Natural killer cell (primary cell): ENCODE data around the gene TRIM24. TPM values are rescaled to one million over a fixed set of nuclear protein-coding genes. Genes with fewer than 3 reads are reported as not detected.
A peak's percentile ranks its signal among the peaks of the same experiment; 100 is the strongest.
"Not testable (repeated sequence)": the region's sequence is repeated elsewhere in the genome, so short reads cannot be mapped to it uniquely, and the experiment has no call there.

Source experiments
- ATAC-seq, 3 donors: fragments of 150-1000 bp in 2 of 3; fragments of 200-7000 bp in 1 of 3; cut with Tn5 transposase; 1 replicate in 1 of 3; 2 replicates in 2 of 3; pipeline ENCODE4 v1.10.0; 2021; ENCODE audit warnings: mild to moderate bottlenecking in 2 of 3, moderate library complexity in 2 of 3
- DNase-seq, 2 donors: peaks; one replicate each; pipeline versions ENCODE4 v3.0.0 to v3.0.0-alpha.2; 2013 to 2021; ENCODE audit warnings: mixed read lengths in 1 of 2
- H3K27ac ChIP-seq: one replicate; pipeline ENCODE4 v1.5.1; 2013; ENCODE audit warnings: mild to moderate bottlenecking, low read length
- H3K27me3 ChIP-seq: one replicate; pipeline ENCODE4 v1.6.1; 2013; ENCODE audit warnings: low read length; ENCODE audit not compliant: control insufficient read depth, insufficient read depth
- H3K36me3 ChIP-seq: one replicate; pipeline ENCODE4 v1.6.1; 2013; ENCODE audit warnings: low read length; ENCODE audit not compliant: control insufficient read depth, insufficient read depth
- H3K4me1 ChIP-seq: one replicate; pipeline ENCODE4 v1.6.1; 2013; ENCODE audit warnings: low read length; ENCODE audit not compliant: control insufficient read depth, insufficient read depth
- H3K4me3 ChIP-seq: one replicate; pipeline ENCODE4 v1.5.1; 2013; ENCODE audit warnings: low read length
- H3K9me3 ChIP-seq: one replicate; pipeline ENCODE4 v1.6.1; 2013; ENCODE audit warnings: low read length; ENCODE audit not compliant: control insufficient read depth, insufficient read depth
- H3K27ac Mint-ChIP-seq, 2 donors: one replicate each; pipeline ENCODE4 v1.8.0; 2022; ENCODE audit warnings: mild to moderate bottlenecking in 2 of 2, mixed read lengths in 2 of 2, moderate library complexity in 1 of 2
- H3K27me3 Mint-ChIP-seq, 2 donors: one replicate each; pipeline ENCODE4 v1.8.0; 2022; ENCODE audit warnings: low read depth in 2 of 2, mixed read lengths in 2 of 2
- H3K36me3 Mint-ChIP-seq: one replicate; pipeline ENCODE4 v1.8.0; 2022; ENCODE audit warnings: mixed read lengths
- H3K4me1 Mint-ChIP-seq, 2 donors: one replicate each; pipeline ENCODE4 v1.8.0; 2022; ENCODE audit warnings: mixed read lengths in 2 of 2
- H3K4me3 Mint-ChIP-seq: one replicate; pipeline ENCODE4 v1.8.0; 2022; ENCODE audit warnings: mild to moderate bottlenecking, moderate library complexity, mixed read lengths
- H3K9me3 Mint-ChIP-seq, 2 donors: one replicate each; pipeline ENCODE4 v1.8.0; 2022; ENCODE audit warnings: mixed read lengths in 2 of 2
- CTCF ChIP-seq: fragments of 200-600 bp; IDR thresholded peaks from one replicate; pipeline ENCODE4 v1.8.0; 2022; ENCODE audit warnings: antibody characterized with exemption
- WGBS: methylation state at CpG from one replicate; pipeline ENCODE4 v1.1.7; 2013; ENCODE audit warnings: missing lambda C conversion rate; ENCODE audit not compliant: insufficient coverage; 5-methylcytosine and 5-hydroxymethylcytosine counted together
- intact Hi-C: fragments of 100-400 bp; cut with micrococcal nuclease; formaldehyde crosslinking; loops from one replicate; pipeline ENCODE4 v1.14.2; 2022
- total RNA-seq, 4 donors: library from RNA; stranded (reverse); fragments of 120-200 nt in 1 of 4; gene quantifications; one replicate each; pipeline versions ENCODE4 v1.2.3 to v1.2.4, GENCODE V29; 2013 to 2022

The TRIM24 gene
- total RNA-seq, 3 donors from 2014 or later (not counting 1 experiment from before 2014, with no cell fraction given), result 15.2 to 19.1 (median 18.9) TPM

DNA sequence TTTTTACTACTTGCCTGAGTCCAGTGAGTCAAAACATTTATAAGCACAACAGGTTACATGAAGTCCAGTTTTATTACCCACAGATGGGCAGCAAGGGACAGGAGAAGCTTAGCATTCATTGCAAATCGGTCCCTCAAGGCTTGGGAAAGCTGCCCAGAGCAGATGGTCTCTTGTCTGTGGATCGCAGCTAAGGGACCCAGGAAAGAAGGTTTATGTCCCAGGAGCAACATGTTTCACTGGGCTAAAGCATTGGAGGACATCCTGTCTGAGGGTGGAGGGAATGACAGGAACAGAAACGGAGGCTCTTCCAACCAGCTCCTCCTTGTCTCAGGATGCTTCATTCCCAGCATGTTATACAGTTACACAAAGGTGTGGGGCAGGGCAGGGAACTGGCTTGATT, 39.3 kb downstream of the TRIM24 start:
- intact Hi-C loops, result no loop called here
- no peak for TF ChIP-seq CTCF
- 98% methylated on average over 3 of the region's 3 CpGs for WGBS
- DNase-seq (no peak), ATAC-seq (no peak)
- Histone ChIP-seq H3K36me3 (no peaks in the 10 kb centered on the region), H3K4me3 (no peak overlapping the region), H3K27me3 (no peaks in the 10 kb centered on the region), H3K27ac (no peak overlapping the region), H3K4me1 (peaks cover 2% of the 10 kb centered on the region), H3K9me3 (no peaks in the 10 kb centered on the region)
- Mint-ChIP-seq H3K4me1 (peaks cover 47 to 50% of the 10 kb centered on the region in 2 donors), H3K9me3 (no peaks in the 10 kb centered on the region), H3K36me3 (no peaks in the 10 kb centered on the region), H3K27ac (no peak overlapping the region), H3K27me3 (no peaks in the 10 kb centered on the region), H3K4me3 (no peak overlapping the region)

DNA sequence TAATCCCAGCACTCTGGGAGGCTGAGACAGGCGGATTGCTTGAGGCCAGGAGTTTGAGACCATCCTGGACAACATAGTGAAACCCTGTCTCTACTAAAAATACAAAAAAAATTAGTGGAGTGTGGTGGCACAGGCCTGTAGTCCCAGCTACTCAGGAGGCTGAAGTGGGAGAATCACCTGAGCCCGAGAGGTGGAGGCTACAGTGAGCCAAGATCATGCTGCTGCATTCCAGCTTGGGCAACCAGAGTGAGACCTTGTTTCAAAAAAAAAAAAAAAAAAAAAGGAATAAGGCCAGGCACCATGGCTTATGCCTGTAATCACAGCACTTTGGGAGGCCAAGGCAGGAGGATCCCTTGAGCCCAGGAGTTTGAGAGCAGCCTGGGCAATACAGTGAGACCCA, 40.2 kb downstream of the TRIM24 start:
- H3K27me3 ChIP-seq, H3K4me1 ChIP-seq, H3K9me3 ChIP-seq, H3K4me3 Mint-ChIP-seq, ATAC-seq, intact Hi-C loops, H3K27ac ChIP-seq, H3K27ac Mint-ChIP-seq, H3K36me3 ChIP-seq, H3K27me3 Mint-ChIP-seq, H3K9me3 Mint-ChIP-seq, H3K36me3 Mint-ChIP-seq, H3K4me3 ChIP-seq, DNase-seq: not testable (repeated sequence)
- peaks cover 45% of the 10 kb centered on the region in 2 donors for H3K4me1 Mint-ChIP-seq
- 100% methylated on average over 2 of the region's 2 CpGs for WGBS

DNA sequence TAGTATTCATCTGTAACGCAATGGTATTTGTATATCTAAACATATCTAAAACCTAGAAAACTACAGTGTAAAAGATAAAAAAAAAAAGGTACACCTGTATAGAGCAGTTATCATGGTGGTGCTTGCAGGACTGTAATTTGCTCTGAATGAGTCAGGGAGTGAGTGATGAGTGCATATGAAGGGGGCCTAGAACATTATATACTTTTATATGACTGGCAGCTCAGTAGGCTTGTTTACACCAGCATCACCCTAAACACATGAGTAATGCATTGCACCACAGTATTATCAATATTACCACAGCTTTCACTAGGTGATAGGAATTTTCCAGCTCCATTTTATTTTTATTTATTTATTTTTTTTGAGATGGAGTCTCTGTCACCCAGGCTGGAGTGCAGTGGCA, 40.8 kb downstream of the TRIM24 start:
- intact Hi-C loops, result no loop called here
- no peak for ATAC-seq
- TF ChIP-seq CTCF, result no peak
- Histone ChIP-seq H3K27me3 (no peaks in the 10 kb centered on the region), H3K27ac (no peak overlapping the region), H3K4me1 (peaks cover 2% of the 10 kb centered on the region), H3K4me3 (no peak overlapping the region), H3K9me3 (no peaks in the 10 kb centered on the region), H3K36me3 (peaks cover 4% of the 10 kb centered on the region)
- no peak overlapping the region for H3K4me3 Mint-ChIP-seq
- no peak for DNase-seq
- no peaks in the 10 kb centered on the region for H3K27me3 Mint-ChIP-seq
- no peaks in the 10 kb centered on the region for H3K9me3 Mint-ChIP-seq
- no peak overlapping the region for H3K27ac Mint-ChIP-seq
- peaks cover 46 to 47% of the 10 kb centered on the region in 2 donors for H3K4me1 Mint-ChIP-seq
- no CpG with 5 or more reads among the region's 1 CpG for WGBS
- H3K36me3 Mint-ChIP-seq, result no peaks in the 10 kb centered on the region

DNA sequence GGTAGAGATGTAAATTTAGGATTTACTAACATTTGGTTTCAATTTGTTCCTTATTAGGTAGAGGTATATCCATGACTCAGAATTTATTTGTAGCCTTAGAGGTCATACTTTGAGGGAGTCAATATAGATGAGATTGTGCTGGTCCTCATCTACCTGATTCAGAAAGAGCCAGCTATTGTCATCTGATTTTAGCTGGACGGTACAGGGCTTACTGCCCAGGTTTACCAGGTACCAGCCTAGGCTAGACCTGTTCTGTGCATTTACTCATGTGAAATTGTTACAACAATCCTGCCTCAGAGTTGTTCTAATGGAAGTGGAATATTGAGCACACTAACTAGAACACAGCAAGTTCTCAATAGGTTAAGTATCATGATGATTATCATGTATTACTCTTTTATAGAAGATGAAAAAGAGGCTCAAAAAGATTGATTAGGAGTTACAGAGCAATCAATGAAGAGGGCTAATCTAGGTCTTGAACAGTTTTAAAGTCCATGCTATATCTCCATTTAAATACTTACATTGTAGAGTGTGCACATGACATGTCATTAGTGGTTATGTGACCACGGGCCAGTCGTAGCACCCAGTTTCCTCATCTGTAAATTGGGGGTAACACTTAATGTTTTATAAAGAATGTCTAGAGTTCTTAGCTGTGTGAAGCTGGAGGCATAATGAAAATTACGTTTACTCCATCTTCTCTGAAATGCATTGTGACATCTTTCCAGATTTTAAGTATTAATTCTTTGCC, 42.1 kb downstream of the TRIM24 start:
- no peak overlapping the region for H3K4me3 ChIP-seq
- ATAC-seq (peak in 1 of 3 donors; percentile 42), DNase-seq (no peak)
- Mint-ChIP-seq H3K36me3 (no peaks in the 10 kb centered on the region), H3K9me3 (no peaks in the 10 kb centered on the region), H3K27me3 (no peaks in the 10 kb centered on the region), H3K4me1 (peaks cover 47 to 54% of the 10 kb centered on the region in 2 donors), H3K27ac (peak overlapping the region in 1 of 2 donors; percentile 33), H3K4me3 (no peak overlapping the region)
- no peak for TF ChIP-seq CTCF
- peaks cover 4% of the 10 kb centered on the region for H3K36me3 ChIP-seq
- intact Hi-C loops, result no loop called here
- H3K9me3 ChIP-seq, result no peaks in the 10 kb centered on the region
- no peaks in the 10 kb centered on the region for H3K27me3 ChIP-seq
- peaks cover 2% of the 10 kb centered on the region for H3K4me1 ChIP-seq
- H3K27ac ChIP-seq, result no peak overlapping the region
- 80% methylated on average over 4 of the region's 4 CpGs for WGBS
